Upper lobe of left lung (tissue), 6 donors: ENCODE data around the gene IGSF3. TPM values are rescaled to one million over a fixed set of nuclear protein-coding genes. Genes with fewer than 3 reads are reported as not detected.

ENCODE experiments used
- ATAC-seq, 2 donors: fragments of 200-7000 bp; cut with Tn5 transposase; one replicate each; pipeline ENCODE4 v1.9.1; 2022; ENCODE audit warnings: mild to moderate bottlenecking in 2 of 2, moderate library complexity in 2 of 2; ENCODE audit not compliant: low FRiP score in 2 of 2
- DNase-seq, 2 donors: peaks; one replicate each; pipeline ENCODE4 v3.0.0-alpha.2; 2019 to 2020
- H3K27ac ChIP-seq, 4 donors: fragments of 200-600 bp; sonication (generic); one replicate each; pipeline ENCODE4 v1.5.1; 2016 to 2019
- H3K27me3 ChIP-seq, 4 donors: fragments of 200-600 bp; sonication (generic); one replicate each; pipeline ENCODE4 v1.5.1; 2017 to 2019
- H3K36me3 ChIP-seq, 4 donors: fragments of 200-600 bp; sonication (generic); one replicate each; pipeline ENCODE4 v1.5.1; 2016 to 2019
- H3K4me1 ChIP-seq, 4 donors: fragments of 200-600 bp; sonication (generic); one replicate each; pipeline ENCODE4 v1.5.1; 2018 to 2019
- H3K4me3 ChIP-seq, 4 donors: fragments of 200-600 bp; sonication (generic); one replicate each; pipeline ENCODE4 v1.5.1; 2017 to 2019; ENCODE audit warnings: mild to moderate bottlenecking in 2 of 4, moderate library complexity in 1 of 4
- H3K9me3 ChIP-seq, 4 donors: fragments of 200-600 bp; sonication (generic); one replicate each; pipeline ENCODE4 v1.5.1; 2018 to 2019
- CTCF ChIP-seq, 6 experiments: fragments of 450-650 bp in 4 of 6; fragments of 200-600 bp in 2 of 6; sonication (generic) in 2 of 6; IDR thresholded peaks; one replicate each; pipeline ENCODE4 v1.5.1; 2016 to 2019; ENCODE audit warnings: antibody characterized with exemption in 6 of 6
- EP300 ChIP-seq, 4 donors: sonication (generic); formaldehyde crosslinking; IDR thresholded peaks; one replicate each; pipeline ENCODE4 v1.5.1; 2017; ENCODE audit warnings: antibody characterized with exemption in 4 of 4, control low read depth in 2 of 4
- POLR2A ChIP-seq, 4 donors: fragments of 450-650 bp; IDR thresholded peaks; one replicate each; pipeline ENCODE4 v1.5.1; 2016 to 2017; ENCODE audit warnings: antibody characterized with exemption in 4 of 4, mild to moderate bottlenecking in 2 of 4
- POLR2AphosphoS5 ChIP-seq, 2 donors: sonication (generic); formaldehyde crosslinking; IDR thresholded peaks; one replicate each; pipeline ENCODE4 v1.5.1; 2017; ENCODE audit warnings: antibody characterized with exemption in 2 of 2
- WGBS, 2 donors: methylation state at CpG; one replicate each; pipeline ENCODE4 v1.1.5; 2017 to 2018; 5-methylcytosine and 5-hydroxymethylcytosine counted together
- total RNA-seq, 6 donors: library from RNA; depleted of rRNA in 4 of 6; stranded (reverse); fragments of >200 nt in 4 of 6; gene quantifications; one replicate each; pipeline versions ENCODE4 v1.1.0 to v1.2.1, GENCODE V29; 2016 to 2021
- donor health status: DM: no; HTN: no; CAD: no; lungs with moderate emphysema.
- donor health status: DM: no; HTN: yes; CAD: no; lungs with severe emphysema.

The IGSF3 gene
- total RNA-seq, 6 donors from 2014 or later, result 15.1 to 28.3 (median 23.7) TPM

GRCh38 chr1:116571215-116571919, 96.2 kb downstream of the IGSF3 start:
- no peaks in the 10 kb centered on the region for H3K36me3 ChIP-seq
- TF ChIP-seq CTCF (IDR thresholded peaks at IDR 0.05), result no peak
- no peak for TF ChIP-seq EP300 (IDR thresholded peaks at IDR 0.05)
- TF ChIP-seq POLR2AphosphoS5 (IDR thresholded peaks at IDR 0.05), result no peak
- TF ChIP-seq POLR2A (IDR thresholded peaks at IDR 0.05), result no peak
- H3K27me3 ChIP-seq, result no peaks in the 10 kb centered on the region
- DNase-seq, result no peak
- no peaks in the 10 kb centered on the region for H3K9me3 ChIP-seq
- H3K4me1 ChIP-seq, result peaks cover 24 to 43% (median 32%) of the 10 kb centered on the region in 4 donors
- H3K27ac ChIP-seq, result peak overlapping the region; percentile 98 to 100 (median 100)
- H3K4me3 ChIP-seq, result peak overlapping the region; percentile 77 to 93 (median 86)
- 12 to 15% methylated on average over 21 to 24 of the region's 24 CpGs for WGBS, 2 donors
- peak in 1 of 2 donors; percentile 16 for ATAC-seq

GRCh38 chr1:116570358-116571214, 96.9 kb downstream of the IGSF3 start, which contains the start of gene CD58:
Gene CD58, minus strand, starts transcription at chr1:116571026. Its CDS starts 54 bp downstream, at chr1:116570972.
- H3K36me3 ChIP-seq, result no peaks in the 10 kb centered on the region
- peak; percentile 71 to 92 for TF ChIP-seq POLR2AphosphoS5 (IDR thresholded peaks at IDR 0.05)
- no peak for TF ChIP-seq EP300 (IDR thresholded peaks at IDR 0.05)
- TF ChIP-seq CTCF (IDR thresholded peaks at IDR 0.05), result peak; percentile 74 to 89 (median 84)
- peak; percentile 31 to 92 (median 82) for TF ChIP-seq POLR2A (IDR thresholded peaks at IDR 0.05)
- 0 to 1% methylated on average over 6 to 83 of the region's 90 CpGs for WGBS, 2 donors
- H3K4me1 ChIP-seq, result peaks cover 24 to 44% (median 34%) of the 10 kb centered on the region in 4 donors
- peak; percentile 94 to 97 for ATAC-seq
- peak within 1 kb of the TSS; percentile 98 to 100 (median 100) for H3K27ac ChIP-seq
- no peaks in the 10 kb centered on the region for H3K27me3 ChIP-seq
- H3K4me3 ChIP-seq, result peak within 1 kb of the TSS; percentile 77 to 93 (median 86)
- no peaks in the 10 kb centered on the region for H3K9me3 ChIP-seq
- DNase-seq, result peak; percentile 96 to 97

- 11 to 15% methylated on average over 22 of the region's 22 CpGs for WGBS, 2 donors
These were observed 97.7 kb downstream of the IGSF3 start for GRCh38 chr1:116569776-116570357.

GRCh38 chr1:116569381-116569670, 98.2 kb downstream of the IGSF3 start:
- Histone ChIP-seq H3K9me3 (no peaks in the 10 kb centered on the region), H3K4me1 (peaks cover 24 to 49% (median 30%) of the 10 kb centered on the region in 4 donors), H3K36me3 (no peaks in the 10 kb centered on the region), H3K27ac (peak overlapping the region in 2 of 4 donors; percentile 100), H3K4me3 (peak overlapping the region in 3 of 4 donors; percentile 77 to 88 (median 83)), H3K27me3 (no peaks in the 10 kb centered on the region)
- ATAC-seq (no peak), DNase-seq (no peak)
- no peak for TF ChIP-seq POLR2AphosphoS5 (IDR thresholded peaks at IDR 0.05)
- TF ChIP-seq EP300 (IDR thresholded peaks at IDR 0.05), result no peak
- no peak for TF ChIP-seq POLR2A (IDR thresholded peaks at IDR 0.05)
- no peak for TF ChIP-seq CTCF (IDR thresholded peaks at IDR 0.05)

More at GRCh38 chr1:116569776-116570357, 97.7 kb downstream of the IGSF3 start:
- H3K36me3 ChIP-seq, result no peaks in the 10 kb centered on the region
- ATAC-seq (peak in 1 of 2 donors; percentile 2), DNase-seq (peak; percentile 79 to 82)
- H3K4me1 ChIP-seq, result peaks cover 24 to 48% (median 32%) of the 10 kb centered on the region in 4 donors
- peak overlapping the region; percentile 98 to 100 (median 100) for H3K27ac ChIP-seq
- no peaks in the 10 kb centered on the region for H3K9me3 ChIP-seq
- peak overlapping the region; percentile 77 to 93 (median 86) for H3K4me3 ChIP-seq
- no peak for TF ChIP-seq CTCF (IDR thresholded peaks at IDR 0.05)
- no peak for TF ChIP-seq POLR2A (IDR thresholded peaks at IDR 0.05)
- no peak for TF ChIP-seq EP300 (IDR thresholded peaks at IDR 0.05)
- TF ChIP-seq POLR2AphosphoS5 (IDR thresholded peaks at IDR 0.05), result no peak
- no peaks in the 10 kb centered on the region for H3K27me3 ChIP-seq
